GM12878 (cell line): Measurements from ENCODE around the gene CTNNA1. TPM values are rescaled to one million over a fixed set of nuclear protein-coding genes. Genes with fewer than 3 reads are reported as not detected.

Experiments used
- ATAC-seq: fragments of 200-7000 bp; cut with Tn5 transposase; 3 replicates; pipeline ENCODE4 v1.9.1; 2020; ENCODE audit warnings: mild to moderate bottlenecking, moderate library complexity
- BruUV-seq: library from RNA; stranded (reverse); fragments of 400-500 nt; replicated peaks from 2 replicates; lab custom pipeline; 2021; lab: Mats Ljungman, UMichigan
- CTCF ChIA-PET: fragments of 300-600 bp; sonication (Branson Sonifier 250); formaldehyde crosslinking; extraction: SDS; loops from one replicate; lab custom pipeline; 2021; ENCODE audit warnings: inconsistent platforms; lab: Yijun Ruan, JAX
- POLR2A ChIA-PET: fragments of 350-600 bp; formaldehyde crosslinking; extraction: SDS; loops from one replicate; lab custom pipeline; 2021; ENCODE audit warnings: inconsistent platforms; lab: Charles Lee
- RAD21 ChIA-PET: fragments of 300-600 bp; sonication (Branson Sonifier 250); formaldehyde crosslinking; loops from one replicate; lab custom pipeline; 2023; ENCODE audit warnings: antibody characterized with exemption; ENCODE audit not compliant: unreplicated experiment; lab: Charles Lee
- SMC1A ChIA-PET: fragments of 300-600 bp; sonication (Branson Sonifier 250); formaldehyde crosslinking; loops from one replicate; lab custom pipeline; 2023; ENCODE audit not compliant: unreplicated experiment, uncharacterized antibody; lab: Charles Lee
- DNase-seq: peaks from one replicate; pipeline ENCODE4 v3.0.0-alpha.2; 2011; ENCODE audit warnings: low read depth, low spot score
- FAIRE-seq: peaks from 3 replicates; lab custom pipeline; 2011; peaks lifted over from hg19 to GRCh38; lab: Jason Lieb, UNC
- H2AFZ ChIP-seq: 2 replicates; pipeline ENCODE4 v1.6.0; 2011; ENCODE audit warnings: low read depth, low read length, control low read depth; ENCODE audit not compliant: control insufficient read depth
- H3K27ac ChIP-seq: 2 replicates; pipeline ENCODE4 v1.5.1; 2011; ENCODE audit warnings: control low read depth; ENCODE audit not compliant: control insufficient read depth, insufficient read depth
- H3K27me3 ChIP-seq, 2 experiments: replicated peaks in 1 of 2; 2 replicates each; pipeline versions ENCODE4 v1.6.0 to v1.6.1; 2011; ENCODE audit warnings: low read length in 1 of 2; ENCODE audit not compliant: control insufficient read depth in 2 of 2, insufficient read depth in 2 of 2
- H3K36me3 ChIP-seq, 2 experiments: 2 replicates each; pipeline ENCODE4 v1.5.1; 2011; ENCODE audit warnings: low read length in 1 of 2; ENCODE audit not compliant: control insufficient read depth in 2 of 2, insufficient read depth in 2 of 2
- H3K4me1 ChIP-seq: 2 replicates; pipeline ENCODE4 v1.6.1; 2011; ENCODE audit warnings: mild to moderate bottlenecking, low read length, moderate library complexity, mixed read lengths; ENCODE audit not compliant: control insufficient read depth, insufficient read depth
- H3K4me2 ChIP-seq: 2 replicates; pipeline ENCODE4 v1.6.0; 2011; ENCODE audit warnings: control low read depth; ENCODE audit not compliant: control insufficient read depth, insufficient read depth
- H3K4me3 ChIP-seq: fragments of 200-600 bp; sonication (generic); 2 replicates; pipeline ENCODE4 v1.5.1; 2016
- H3K79me2 ChIP-seq: 2 replicates; pipeline ENCODE4 v1.6.0; 2011; ENCODE audit warnings: low read length; ENCODE audit not compliant: control insufficient read depth, insufficient read depth
- H3K9ac ChIP-seq: 2 replicates; pipeline ENCODE4 v1.8.0; 2011; ENCODE audit warnings: low read length, control low read depth, mixed read lengths; ENCODE audit not compliant: control insufficient read depth, insufficient read depth
- H3K9me3 ChIP-seq: replicated peaks from 3 replicates; pipeline ENCODE4 v1.5.1; 2011; ENCODE audit warnings: mild to moderate bottlenecking, low read length; ENCODE audit not compliant: control insufficient read depth, insufficient read depth
- H4K20me1 ChIP-seq: 2 replicates; pipeline ENCODE4 v1.6.0; 2011; ENCODE audit not compliant: control insufficient read depth, insufficient read depth
- CHD4 ChIP-seq: fragments of 200-600 bp; sonication (generic); IDR thresholded peaks from 2 replicates; pipeline ENCODE4 v1.6.1; 2016; ENCODE audit warnings: mild to moderate bottlenecking
- MTA2 ChIP-seq: fragments of 450-650 bp; IDR thresholded peaks from 2 replicates; pipeline ENCODE4 v1.6.1; 2016; ENCODE audit warnings: low read depth, mild to moderate bottlenecking, moderate library complexity
- NFIC ChIP-seq: IDR thresholded peaks from 2 replicates; pipeline ENCODE4 v1.6.1; 2012; ENCODE audit warnings: low read depth, mild to moderate bottlenecking, inconsistent platforms, low read length, moderate library complexity
- NFXL1 ChIP-seq: fragments of 450-650 bp; IDR thresholded peaks from 2 replicates; pipeline ENCODE4 v1.6.1; 2017; ENCODE audit warnings: antibody characterized with exemption, mild to moderate bottlenecking, borderline replicate concordance
- NFYA ChIP-seq: IDR thresholded peaks from 2 replicates; pipeline ENCODE4 v1.6.1; 2011; ENCODE audit warnings: low read depth, mild to moderate bottlenecking, low read length, improper control_type of control experiment, borderline replicate concordance
- PBX3 ChIP-seq: IDR thresholded peaks from 2 replicates; pipeline ENCODE4 v1.6.1; 2011; ENCODE audit warnings: mild to moderate bottlenecking, low read depth, low read length, moderate library complexity; ENCODE audit not compliant: insufficient replicate concordance
- POLR2AphosphoS2 ChIP-seq: IDR thresholded peaks from 2 replicates; pipeline ENCODE4 v1.6.1; 2011; ENCODE audit warnings: low read depth, mild to moderate bottlenecking, low read length, improper control_type of control experiment, moderate library complexity
- PRDM15 ChIP-seq: fragments of 450-650 bp; formaldehyde crosslinking; IDR thresholded peaks from 2 replicates; pipeline ENCODE4 v1.4.0; 2020; ENCODE audit warnings: mild to moderate bottlenecking, moderate library complexity
- REST ChIP-seq: IDR thresholded peaks from 2 replicates; pipeline ENCODE4 v1.6.1; 2012; ENCODE audit warnings: mild to moderate bottlenecking, low read depth, low read length
- TAF1 ChIP-seq: IDR thresholded peaks from 2 replicates; pipeline ENCODE4 v1.6.1; 2011; ENCODE audit warnings: mild to moderate bottlenecking, low read depth, low read length, borderline replicate concordance
- TARDBP ChIP-seq: IDR thresholded peaks from 2 replicates; pipeline ENCODE4 v1.6.1; 2016; ENCODE audit warnings: borderline replicate concordance
- USF2 ChIP-seq: IDR thresholded peaks from 2 replicates; pipeline ENCODE4 v1.6.1; 2011; ENCODE audit warnings: low read depth, low read length, improper control_type of control experiment, borderline replicate concordance
- YBX1 ChIP-seq: fragments of 450-650 bp; IDR thresholded peaks from 2 replicates; pipeline ENCODE4 v1.6.1; 2016; ENCODE audit warnings: antibody characterized with exemption
- ZNF274 ChIP-seq: IDR thresholded peaks from one replicate; pipeline ENCODE4 v1.8.0; 2011; ENCODE audit not compliant: insufficient read length, insufficient read depth
- ZNF384 ChIP-seq: IDR thresholded peaks from 2 replicates; pipeline ENCODE4 v1.6.1; 2012; ENCODE audit warnings: low read depth, mild to moderate bottlenecking, low read length, improper control_type of control experiment, borderline replicate concordance
- ZNF622 ChIP-seq: fragments of 450-650 bp; IDR thresholded peaks from 2 replicates; pipeline ENCODE4 v1.6.1; 2017; ENCODE audit warnings: mild to moderate bottlenecking, inconsistent platforms
- ZSCAN29 ChIP-seq: fragments of 450-650 bp; IDR thresholded peaks from 2 replicates; pipeline ENCODE4 v1.6.1; 2017; ENCODE audit warnings: mild to moderate bottlenecking, moderate library complexity
- WGBS: methylation state at CpG from one replicate; pipeline ENCODE4 v1.1.6; 2016; ENCODE audit warnings: low lambda C conversion rate; ENCODE audit not compliant: insufficient replicate concordance, insufficient coverage; ENCODE audit errors: missing lambda C conversion rate; 5-methylcytosine and 5-hydroxymethylcytosine counted together
- in situ Hi-C: fragments of 300-500 bp; cut with MboI; formaldehyde crosslinking; loops from 9 replicates; pipeline ENCODE4 v1.14.3; 2018; ENCODE audit warnings: mixed read lengths
- intact Hi-C: fragments of 100-400 bp; cut with micrococcal nuclease; formaldehyde crosslinking; loops from one replicate; pipeline ENCODE4 v1.14.2; 2022; ENCODE audit not compliant: unreplicated experiment
- polyA plus RNA-seq, 11 experiments: library from polyadenylated mRNA; depleted of rRNA in 4 of 11; unstranded in 6 of 11; stranded (reverse) in 5 of 11; fragments of >200 nt; fragmentation: Nextera tagmentation in 4 of 11; fragmentation: Illumina TruSeq in 1 of 11; extraction: Ambion mirVana in 4 of 11; extraction: Trizol in 1 of 11; gene quantifications; 1 replicate in 1 of 11; 2 replicates in 10 of 11; pipeline versions ENCODE4 v1.2.1 to v1.2.3, GENCODE V29; 2011 to 2016; ENCODE audit warnings: inconsistent platforms in 2 of 11, missing spikeins in 2 of 11, low read depth in 1 of 11
- total RNA-seq, 4 experiments: library from RNA; depleted of rRNA in 3 of 4; stranded (reverse); fragments of >200 nt in 3 of 4; fragmentation: Illumina TruSeq in 1 of 4; extraction: Trizol in 1 of 4; gene quantifications; 2 replicates each; pipeline versions ENCODE4 v1.2.1 to v1.2.3, GENCODE V29; 2013 to 2021

Gene CTNNA1
- total and polyA plus RNA-seq, 10 of the 15 experiments (the other 5 are each of a cell fraction or from before 2014, with no cell fraction given) = 32.6 to 104 (median 57.7) TPM

GRCh38 chr5:138849439-138849838 is 96.2 kb downstream of the CTNNA1 start:
- Histone ChIP-seq H3K4me2 (no peak overlapping the region), H3K36me3 (no peaks in the 10 kb centered on the region), H3K27ac (no peak overlapping the region), H3K9me3 (no peaks in the 10 kb centered on the region), H3K79me2 (no peaks in the 10 kb centered on the region), H4K20me1 (no peaks in the 10 kb centered on the region), H3K4me1 (no peaks in the 10 kb centered on the region; the same call in 1 of the 2 replicates), H3K27me3 (no peaks in the 10 kb centered on the region), H3K4me3 (no peak overlapping the region), H3K9ac (no peak overlapping the region), H2AFZ (no peak overlapping the region)
- RAD21 ChIA-PET = no interaction called here
- intact Hi-C loops (no loop called here), in situ Hi-C loops (no loop called here)
- SMC1A ChIA-PET = interaction anchor here (1.3 to 1.7 kb wide), 2 partner anchors 13 to 25 kb away, joined by 3 to 5 read pairs; no protein-coding TSS in a partner anchor
- CTCF ChIA-PET = interaction anchor here (3.3 kb wide), 1 partner anchor 24 kb away, joined by 12 read pairs; no protein-coding TSS in a partner anchor
- POLR2A ChIA-PET = no interaction called here
- ATAC-seq (no peak), FAIRE-seq (no peak), DNase-seq (no peak)
- WGBS = 61% methylated on average over 3 of the region's 3 CpGs
- no TSS peak for BruUV-seq
- no peak for TF ChIP-seq TARDBP
- no peak for TF ChIP-seq ZNF384
- TF ChIP-seq NFIC = no peak
- TF ChIP-seq USF2 = no peak
- no peak for TF ChIP-seq NFXL1
- TF ChIP-seq POLR2AphosphoS2 = no peak
- TF ChIP-seq PRDM15 = no peak
- TF ChIP-seq ZNF274 = no peak
- TF ChIP-seq ZSCAN29 = no peak
- TF ChIP-seq YBX1 = no peak
- no peak for TF ChIP-seq REST
- no peak for TF ChIP-seq NFYA
- TF ChIP-seq PBX3 = no peak
- no peak for TF ChIP-seq ZNF622
- no peak for TF ChIP-seq CHD4
- no peak for TF ChIP-seq TAF1
- no peak for TF ChIP-seq MTA2
